ENCODE data around the gene MGST2.

The MGST2 gene

GRCh38 chr4:139738846-139739613 lies 73.4 kb downstream of the MGST2 start:
- no peak for DNase-seq (ENCODE audit: low read depth)

GRCh38 chr4:139740121-139740520 lies 74.5 kb downstream of the MGST2 start:
- no peak for DNase-seq (ENCODE audit: low read depth)

- no peak for DNase-seq (ENCODE audit: low read depth)
Measured at GRCh38 chr4:139740531-139741041, 75.0 kb downstream of the MGST2 start.

- no peak for DNase-seq (ENCODE audit: low read depth)
Measured at GRCh38 chr4:139743027-139743426, 77.4 kb downstream of the MGST2 start.

- DNase-seq (ENCODE audit: low read depth), result no peak
Measured at GRCh38 chr4:139744232-139744631, 78.6 kb downstream of the MGST2 start.

DNA sequence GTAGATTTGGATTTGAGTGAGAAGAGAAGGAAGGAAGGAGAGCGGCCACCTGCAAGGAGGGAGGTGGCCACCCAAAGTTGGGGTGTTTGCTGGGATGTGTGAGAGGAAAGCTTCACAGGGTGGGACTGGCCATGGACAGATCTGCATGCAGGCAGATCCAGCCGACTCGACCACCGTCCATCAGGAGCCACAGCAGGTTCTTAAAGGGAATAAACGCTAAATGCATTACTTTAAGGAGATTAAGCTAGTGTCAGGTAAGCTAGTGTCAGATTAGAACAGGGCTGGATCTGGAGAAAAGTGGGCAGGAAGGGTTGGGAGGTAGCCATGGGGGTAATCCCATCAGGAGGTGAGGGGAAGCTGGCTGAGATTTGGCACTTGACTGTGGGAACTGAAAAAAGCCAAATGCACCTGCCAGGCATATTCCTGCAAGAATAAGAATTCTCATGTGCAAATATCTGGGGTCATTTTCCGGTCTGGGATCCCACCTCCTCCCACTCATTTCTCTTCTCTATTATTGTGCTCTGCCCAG lies 79.6 kb downstream of the MGST2 start:
- DNase-seq (ENCODE audit: low read depth), result no peak

DNA sequence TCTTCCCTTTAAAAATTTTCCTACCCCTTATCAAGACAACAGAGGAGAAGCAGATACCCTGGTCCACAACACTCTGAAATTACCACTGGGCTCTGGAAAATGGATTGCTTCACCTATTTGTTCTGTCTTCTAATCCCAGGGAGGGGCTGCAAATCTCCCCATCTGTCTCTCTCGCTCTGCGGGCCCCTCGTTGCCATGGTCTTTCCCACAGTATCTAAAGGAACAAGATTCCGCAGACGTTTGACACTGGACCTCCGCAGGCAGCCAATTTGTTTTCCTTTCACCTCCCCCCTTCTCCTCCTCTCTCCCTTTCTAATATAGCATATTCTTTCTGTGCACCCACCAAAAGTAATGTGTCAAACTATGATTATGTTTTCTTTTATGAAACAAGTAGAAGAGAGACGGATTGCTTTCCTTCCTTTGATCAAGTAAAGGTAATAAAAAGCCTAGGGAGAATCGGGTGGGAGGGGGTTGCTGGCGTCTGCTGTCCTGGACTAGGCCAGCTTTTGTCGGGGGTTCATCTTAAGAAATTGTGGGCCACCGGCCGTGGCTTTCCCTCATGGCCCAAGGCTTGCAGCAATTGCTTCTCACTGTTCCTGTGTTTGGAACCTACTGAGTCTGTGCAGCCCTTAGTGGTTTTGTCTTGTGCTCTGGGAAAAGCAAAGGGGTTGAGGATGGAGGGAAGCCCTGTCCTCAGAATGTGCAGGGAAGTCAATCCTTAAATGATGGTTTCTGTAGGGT lies 81.0 kb downstream of the MGST2 start:
- DNase-seq (ENCODE audit: low read depth), result no peak

DNA sequence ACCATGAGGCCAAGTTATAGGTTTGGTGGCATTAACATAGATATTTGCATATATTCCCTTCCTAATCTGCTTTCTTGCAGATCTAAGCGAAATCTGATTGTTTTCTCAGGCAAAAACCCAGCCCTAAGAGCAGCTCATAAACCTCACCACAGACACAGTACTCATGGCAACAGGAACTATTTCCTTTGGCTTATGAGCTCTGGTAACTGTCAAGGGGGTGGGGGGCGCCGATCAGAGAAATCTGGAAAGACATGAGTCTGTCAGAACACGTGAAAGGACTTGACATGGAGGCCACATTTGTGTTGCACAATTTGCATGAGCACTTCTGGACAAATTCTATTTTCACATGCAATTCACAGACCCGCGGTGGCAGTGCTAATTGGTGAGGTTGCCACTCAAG lies 83.7 kb downstream of the MGST2 start:
- DNase-seq (ENCODE audit: low read depth), result no peak

- DNase-seq (ENCODE audit: low read depth), result no peak
Measured at GRCh38 chr4:139749835-139750498, 84.3 kb downstream of the MGST2 start.

DNA sequence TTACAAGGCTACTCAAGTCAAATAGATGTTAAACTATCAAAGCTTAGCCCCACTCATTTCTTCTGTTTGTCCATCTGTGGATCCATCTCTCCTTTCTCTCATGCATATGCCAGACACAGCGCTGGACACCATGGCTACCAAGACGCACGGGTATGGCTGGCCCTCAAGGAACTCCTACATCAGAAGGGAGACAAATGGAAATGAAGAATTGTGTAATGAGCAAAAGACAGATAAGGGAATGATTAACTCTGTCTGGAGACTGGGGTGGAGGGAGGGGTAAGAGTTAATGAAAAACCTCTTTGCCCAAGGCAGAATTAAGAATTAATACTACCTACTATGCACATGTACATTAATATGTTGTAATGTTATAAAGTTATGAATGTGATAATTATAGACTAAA lies 88.1 kb downstream of the MGST2 start:
- no peak for DNase-seq (ENCODE audit: low read depth)
